GM18507 (cell line): ENCODE measurements around the gene ZNF568.

Experiments
- DNase-seq: peaks from one replicate; pipeline ENCODE4 v3.0.0; 2011; ENCODE audit warnings: low read depth; ENCODE audit not compliant: insufficient read length; ENCODE audit errors: extremely low spot score
- FAIRE-seq: peaks from 2 replicates; lab custom pipeline; 2011; peaks lifted over from hg19 to GRCh38; lab: Jason Lieb, UNC

The ZNF568 gene

GRCh38 chr19:36915992-36916830 is at the start of gene ZNF568, which contains the start of gene ZNF829:
Gene ZNF568, plus strand, starts transcription at chr19:36916332. Its CDS starts 6,439 bp downstream, at chr19:36922771.
Gene ZNF829, minus strand, starts transcription at chr19:36916291. Its CDS starts 1,124 bp downstream, at chr19:36915167.
- FAIRE-seq (peak; percentile 59), DNase-seq (peak; percentile 29)

DNA sequence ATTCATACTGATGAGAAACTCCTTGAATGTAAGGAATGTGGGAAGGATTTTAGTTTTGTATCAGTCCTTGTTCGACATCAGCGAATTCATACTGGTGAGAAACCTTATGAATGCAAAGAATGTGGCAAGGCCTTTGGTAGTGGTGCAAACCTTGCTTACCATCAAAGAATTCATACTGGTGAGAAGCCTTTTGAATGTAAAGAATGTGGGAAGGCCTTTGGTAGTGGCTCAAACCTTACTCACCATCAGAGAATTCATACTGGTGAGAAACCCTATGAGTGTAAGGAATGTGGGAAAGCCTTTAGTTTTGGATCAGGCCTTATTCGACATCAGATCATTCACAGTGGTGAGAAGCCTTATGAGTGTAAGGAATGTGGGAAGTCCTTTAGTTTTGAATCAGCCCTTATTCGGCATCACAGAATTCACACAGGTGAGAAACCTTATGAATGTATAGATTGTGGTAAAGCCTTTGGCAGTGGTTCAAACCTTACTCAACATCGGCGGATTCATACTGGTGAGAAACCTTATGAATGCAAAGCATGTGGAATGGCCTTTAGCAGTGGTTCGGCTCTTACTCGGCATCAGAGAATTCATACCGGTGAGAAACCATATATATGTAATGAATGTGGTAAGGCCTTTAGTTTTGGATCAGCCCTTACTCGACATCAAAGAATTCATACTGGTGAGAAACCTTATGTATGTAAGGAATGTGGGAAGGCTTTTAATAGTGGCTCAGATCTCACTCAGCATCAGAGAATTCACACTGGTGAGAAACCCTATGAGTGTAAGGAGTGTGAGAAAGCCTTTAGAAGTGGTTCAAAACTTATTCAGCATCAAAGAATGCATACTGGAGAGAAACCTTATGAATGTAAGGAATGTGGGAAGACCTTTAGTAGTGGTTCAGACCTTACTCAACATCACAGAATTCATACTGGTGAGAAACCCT is 38.9 kb upstream of the ZNF568 start:
- no peak for FAIRE-seq
- DNase-seq, result no peak

DNA sequence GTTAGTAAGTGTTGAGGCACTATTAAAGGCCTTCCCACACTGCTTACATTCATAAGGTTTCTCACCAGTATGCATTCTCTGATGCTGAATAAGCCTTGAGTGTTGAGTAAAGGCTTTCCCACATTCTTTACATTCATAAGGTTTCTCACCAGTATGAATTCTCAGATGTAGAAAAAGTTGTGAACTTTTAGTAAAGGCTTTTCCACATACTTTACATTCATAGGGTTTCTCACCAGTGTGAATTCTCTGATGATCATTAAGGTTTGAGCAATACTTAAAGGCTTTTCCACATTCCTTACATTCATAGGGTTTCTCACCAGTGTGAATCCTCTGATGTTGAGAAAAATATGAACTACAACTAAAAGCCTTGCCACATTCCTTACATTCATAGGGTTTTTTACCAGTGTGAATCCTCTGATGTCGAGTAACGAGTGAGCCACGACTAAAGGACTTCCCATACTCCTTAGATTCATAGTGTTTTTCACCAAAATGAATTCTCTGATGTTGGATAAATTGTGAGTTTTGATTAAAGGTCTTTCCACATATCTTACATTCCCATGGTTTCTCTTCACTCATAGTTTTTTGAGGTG is 24.3 kb upstream of the ZNF568 start:
- DNase-seq (no peak), FAIRE-seq (no peak)

DNA sequence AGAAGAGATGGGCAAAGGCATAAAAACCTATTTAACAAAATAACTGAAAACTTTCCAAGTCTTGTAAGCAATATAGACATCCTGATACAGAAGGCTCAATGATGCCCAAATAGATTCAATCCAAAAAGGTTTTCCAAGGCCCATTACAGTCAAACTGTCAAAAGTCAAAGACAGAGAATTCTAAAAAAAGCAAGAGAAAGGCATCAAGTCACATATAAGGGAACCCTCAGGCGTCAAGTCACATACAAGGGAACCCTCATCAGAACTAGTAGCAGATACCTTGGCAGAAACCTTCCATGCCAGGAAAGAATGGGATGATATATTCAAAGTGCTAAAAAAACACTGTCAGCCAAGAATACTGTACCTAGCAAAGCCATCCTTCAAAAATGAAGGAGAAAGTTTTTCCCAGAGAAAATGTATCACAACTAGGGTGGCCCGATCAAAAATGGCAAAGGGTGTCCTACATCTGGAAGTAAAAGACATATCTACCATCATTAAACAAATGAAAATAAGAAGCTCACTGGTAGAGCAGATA is 21.2 kb upstream of the ZNF568 start:
- no peak for FAIRE-seq

GRCh38 chr19:36898422-36898821 is 17.7 kb upstream of the ZNF568 start:
- no peak for FAIRE-seq

More for the DNA sequence above, 21.2 kb upstream of the ZNF568 start:
- no peak for DNase-seq

DNA sequence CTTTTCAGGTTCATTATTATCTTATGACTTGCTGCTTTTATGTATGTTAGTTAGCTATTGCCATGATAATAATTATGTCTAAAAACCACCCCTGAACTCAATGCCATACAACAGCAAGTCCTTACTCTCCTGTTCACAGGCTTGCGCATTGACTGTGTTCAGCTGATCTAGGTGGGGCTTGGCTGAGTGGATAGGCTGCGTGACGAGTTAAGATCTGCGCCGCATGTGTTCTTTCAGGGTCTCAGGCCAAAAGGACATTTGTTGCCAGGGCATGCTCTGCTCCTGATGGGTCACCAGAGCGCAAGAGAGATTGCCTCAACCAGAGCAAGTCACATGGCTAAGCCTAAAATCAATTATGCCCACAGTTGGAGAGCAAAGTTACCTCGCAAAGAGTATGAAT is 859 bp downstream of the ZNF568 start:
- DNase-seq (no peak), FAIRE-seq (no peak)

More at GRCh38 chr19:36898422-36898821, 17.7 kb upstream of the ZNF568 start:
- no peak for DNase-seq

DNA sequence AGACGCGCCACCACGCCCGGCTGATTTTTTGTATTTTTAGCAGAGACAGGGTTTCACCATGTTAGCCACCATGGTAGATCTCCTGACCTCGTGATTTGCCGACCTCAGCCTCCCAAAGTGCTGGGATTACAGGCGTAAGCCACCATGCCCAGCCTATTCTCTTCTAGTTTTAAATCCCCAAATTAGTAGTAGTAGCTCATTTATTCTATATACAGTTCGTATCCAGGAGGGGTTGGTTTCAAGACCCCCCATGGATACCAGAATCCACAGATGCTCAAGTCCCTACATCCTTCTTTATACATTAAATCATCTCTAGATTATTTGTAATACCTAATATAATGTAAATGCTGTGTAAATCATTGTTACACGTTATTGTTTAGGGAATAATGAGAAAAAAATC is 2.0 kb downstream of the ZNF568 start:
- FAIRE-seq, result no peak
- no peak for DNase-seq

DNA sequence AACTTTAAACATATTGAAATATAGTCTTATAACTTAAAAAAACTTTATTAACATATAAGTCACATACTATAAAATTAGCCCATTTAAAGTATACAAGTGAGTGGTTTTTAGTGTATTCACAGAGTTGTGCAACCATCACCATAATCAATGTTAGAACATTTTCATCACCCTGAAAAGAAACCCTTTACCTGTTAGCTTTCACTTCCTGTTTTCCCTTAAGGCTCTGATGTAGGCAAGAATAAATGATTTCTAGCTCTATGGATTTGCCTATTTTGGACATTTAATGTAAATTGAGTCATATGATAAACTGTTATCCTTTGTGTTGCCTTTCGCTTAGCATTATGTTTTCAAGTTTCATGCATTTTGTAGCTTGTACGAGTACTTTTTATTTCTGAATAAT is 15.6 kb downstream of the ZNF568 start:
- no peak for FAIRE-seq
- no peak for DNase-seq

GRCh38 chr19:36939153-36939552 is 23.0 kb downstream of the ZNF568 start:
- DNase-seq, result no peak

GRCh38 chr19:36950335-36951119 is 34.4 kb downstream of the ZNF568 start:
- FAIRE-seq (no peak), DNase-seq (no peak)

More at GRCh38 chr19:36939153-36939552, 23.0 kb downstream of the ZNF568 start:
- no peak for FAIRE-seq

- DNase-seq, result no peak
- no peak for FAIRE-seq
Measured at GRCh38 chr19:36962346-36962745, 46.2 kb downstream of the ZNF568 start.

GRCh38 chr19:36963280-36963679 is 47.1 kb downstream of the ZNF568 start:
- FAIRE-seq (no peak), DNase-seq (no peak)

- DNase-seq, result no peak
- no peak for FAIRE-seq
Measured at GRCh38 chr19:36972571-36972970, 56.4 kb downstream of the ZNF568 start.

DNA sequence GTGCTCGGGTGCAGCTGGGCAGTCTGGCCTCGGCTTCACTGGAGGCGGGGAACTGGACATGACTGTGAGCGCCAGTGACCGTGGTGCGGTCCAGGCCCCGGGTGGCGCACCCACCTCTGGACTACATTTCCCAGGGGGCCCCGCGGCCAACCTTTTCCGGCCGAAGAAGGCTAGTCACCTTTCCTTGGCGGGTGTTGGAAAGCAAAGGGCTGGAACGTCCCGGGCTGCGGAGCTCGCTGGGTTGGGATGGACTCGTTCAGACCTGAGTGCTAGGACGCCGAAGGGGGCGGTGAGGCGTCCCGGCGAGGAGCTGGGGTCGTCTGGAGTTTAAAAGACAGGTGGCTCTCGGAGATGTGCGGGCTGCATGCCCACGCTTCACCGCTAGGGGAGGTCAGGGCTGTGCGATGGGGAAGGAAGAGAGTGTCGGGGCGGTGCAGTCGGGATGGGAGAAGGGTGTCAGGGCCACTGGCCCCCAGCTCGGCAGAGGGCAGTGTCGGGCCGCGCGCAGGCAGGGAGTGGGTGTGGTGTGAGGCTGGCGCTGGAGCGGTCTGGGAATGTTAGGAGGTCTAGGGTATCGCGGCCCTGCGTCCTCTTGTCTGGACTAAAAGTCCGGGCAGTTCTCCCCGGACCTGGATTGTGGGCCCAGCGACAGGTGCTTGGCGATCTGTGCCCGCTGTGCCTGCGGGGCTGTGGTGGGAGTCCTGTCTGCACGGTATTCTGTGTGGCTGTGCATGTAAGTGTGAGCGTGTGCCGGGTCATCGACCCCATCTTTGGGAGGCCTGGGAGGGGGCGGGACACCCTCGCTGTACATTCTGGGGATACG is 57.1 kb downstream of the ZNF568 start:
- FAIRE-seq, result no peak

GRCh38 chr19:36973844-36974195 is 57.7 kb downstream of the ZNF568 start:
- FAIRE-seq (no peak), DNase-seq (no peak)

More for the DNA sequence above, 57.1 kb downstream of the ZNF568 start:
- no peak for DNase-seq

DNA sequence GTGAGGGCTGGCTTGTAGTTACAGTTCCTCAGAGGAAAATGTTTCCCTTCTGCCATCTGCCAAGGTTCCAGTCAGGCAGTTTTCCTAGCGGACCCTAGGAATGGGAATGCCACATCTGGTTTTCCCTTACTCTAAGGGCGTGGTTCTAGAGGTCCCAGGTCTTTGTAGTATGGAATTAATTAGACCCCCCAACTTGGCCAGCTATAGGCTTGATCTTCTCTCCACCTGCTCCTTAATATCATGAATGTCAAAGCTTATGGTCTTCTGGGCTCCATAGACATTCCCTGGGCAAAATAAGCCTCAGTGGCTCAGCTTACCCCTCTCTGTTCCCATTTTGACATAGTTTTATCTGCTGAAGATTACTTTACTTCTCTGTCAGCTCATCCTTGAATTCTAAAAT is 70.0 kb downstream of the ZNF568 start:
- DNase-seq (no peak), FAIRE-seq (no peak)

DNA sequence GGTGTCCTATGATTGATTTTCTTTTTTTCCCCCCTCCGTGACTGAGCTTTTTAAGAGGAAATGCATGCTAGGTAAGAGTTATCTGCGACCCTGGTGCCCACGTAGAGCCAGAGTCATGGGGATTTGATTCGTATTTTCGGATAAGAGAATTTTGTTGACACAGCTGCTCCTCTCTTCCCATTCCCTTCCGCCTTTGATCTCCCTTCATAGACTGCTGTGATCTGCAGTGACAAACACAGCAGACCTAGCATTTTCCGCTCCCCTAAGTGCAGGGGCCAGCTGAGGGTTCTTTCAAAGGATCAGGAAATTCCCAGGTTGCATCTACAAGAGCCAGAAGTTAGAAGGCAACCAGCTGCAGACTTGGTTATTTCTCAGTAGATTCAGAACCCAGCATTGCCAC is 70.5 kb downstream of the ZNF568 start:
- FAIRE-seq, result no peak
- no peak for DNase-seq

GRCh38 chr19:36987091-36987490 is 71.0 kb downstream of the ZNF568 start:
- FAIRE-seq, result no peak
- no peak for DNase-seq
